HG02763 (cell line): ENCODE measurements around the gene ETNK2.

Experiments used
- ATAC-seq: cut with Tn5 transposase; IDR thresholded peaks from one replicate; pipeline ENCODE4 v1.9.1; 2021; ENCODE audit warnings: mild to moderate bottlenecking, moderate library complexity; ENCODE audit not compliant: unreplicated experiment

ETNK2 gene

DNA sequence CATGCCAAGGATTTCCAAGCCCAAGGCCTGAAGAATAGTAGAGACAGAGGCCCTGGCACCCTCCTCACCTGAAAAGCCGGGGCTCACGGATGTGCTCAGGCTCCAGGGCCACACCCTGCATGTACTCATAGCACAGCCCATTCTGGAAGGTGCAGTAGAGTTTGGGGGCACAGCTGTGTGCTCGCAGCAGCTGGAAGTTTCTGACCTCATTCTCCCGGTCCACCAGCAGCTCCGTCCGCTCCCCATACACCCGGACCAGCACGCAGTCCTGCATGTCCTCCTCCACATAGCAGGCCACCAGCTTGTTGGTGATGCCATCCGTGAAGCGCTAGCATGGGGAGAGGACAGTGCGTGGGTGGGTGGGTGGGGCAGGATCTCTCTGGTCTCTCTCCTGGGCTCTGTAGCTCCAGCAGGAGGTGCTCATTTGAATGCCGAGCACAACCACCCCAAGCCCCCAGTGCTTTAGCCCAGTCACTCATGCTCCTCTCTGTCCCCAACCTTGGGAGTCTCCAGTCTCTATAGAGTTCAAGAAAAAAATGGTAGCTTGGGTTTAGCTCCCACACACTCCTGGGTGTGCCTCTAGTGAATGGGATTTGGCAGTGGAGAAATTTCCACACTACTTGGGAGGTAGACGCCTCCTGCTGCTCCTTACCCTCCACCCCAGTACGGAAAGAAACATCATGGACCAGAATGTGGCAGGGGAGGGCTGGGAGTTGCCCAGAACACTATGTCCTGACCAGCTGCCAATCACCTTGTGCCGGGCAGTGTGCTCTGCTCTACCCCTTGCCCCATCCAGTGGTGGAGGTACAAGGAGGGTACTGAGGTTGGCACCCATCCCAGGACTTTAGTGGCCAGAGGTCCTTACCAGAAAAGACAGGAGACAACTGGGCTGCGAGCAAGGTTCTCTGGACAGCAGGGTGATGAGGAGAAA lies 1.9 kb downstream of the ETNK2 start:
- ATAC-seq: no peak

DNA sequence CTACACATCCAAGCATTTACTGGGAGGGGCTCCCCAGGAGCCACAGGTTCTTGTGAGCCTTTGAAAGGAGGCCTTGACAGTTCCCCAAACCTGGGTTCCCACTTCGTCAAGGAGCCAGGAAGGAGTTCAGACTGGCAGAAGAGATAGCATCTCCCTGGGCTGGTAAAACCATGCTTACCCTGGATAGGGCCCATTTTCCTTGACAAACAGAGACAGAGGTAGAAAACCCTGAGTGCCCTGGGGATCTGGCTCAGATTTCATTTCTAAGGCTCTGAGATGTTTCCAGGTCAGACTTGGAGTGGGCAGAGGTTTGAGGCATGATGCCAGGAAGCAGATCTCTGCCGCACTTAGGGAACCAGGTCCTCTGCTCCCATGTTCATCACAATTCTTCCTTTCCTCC lies 2.7 kb downstream of the ETNK2 start:
- no peak for ATAC-seq

DNA sequence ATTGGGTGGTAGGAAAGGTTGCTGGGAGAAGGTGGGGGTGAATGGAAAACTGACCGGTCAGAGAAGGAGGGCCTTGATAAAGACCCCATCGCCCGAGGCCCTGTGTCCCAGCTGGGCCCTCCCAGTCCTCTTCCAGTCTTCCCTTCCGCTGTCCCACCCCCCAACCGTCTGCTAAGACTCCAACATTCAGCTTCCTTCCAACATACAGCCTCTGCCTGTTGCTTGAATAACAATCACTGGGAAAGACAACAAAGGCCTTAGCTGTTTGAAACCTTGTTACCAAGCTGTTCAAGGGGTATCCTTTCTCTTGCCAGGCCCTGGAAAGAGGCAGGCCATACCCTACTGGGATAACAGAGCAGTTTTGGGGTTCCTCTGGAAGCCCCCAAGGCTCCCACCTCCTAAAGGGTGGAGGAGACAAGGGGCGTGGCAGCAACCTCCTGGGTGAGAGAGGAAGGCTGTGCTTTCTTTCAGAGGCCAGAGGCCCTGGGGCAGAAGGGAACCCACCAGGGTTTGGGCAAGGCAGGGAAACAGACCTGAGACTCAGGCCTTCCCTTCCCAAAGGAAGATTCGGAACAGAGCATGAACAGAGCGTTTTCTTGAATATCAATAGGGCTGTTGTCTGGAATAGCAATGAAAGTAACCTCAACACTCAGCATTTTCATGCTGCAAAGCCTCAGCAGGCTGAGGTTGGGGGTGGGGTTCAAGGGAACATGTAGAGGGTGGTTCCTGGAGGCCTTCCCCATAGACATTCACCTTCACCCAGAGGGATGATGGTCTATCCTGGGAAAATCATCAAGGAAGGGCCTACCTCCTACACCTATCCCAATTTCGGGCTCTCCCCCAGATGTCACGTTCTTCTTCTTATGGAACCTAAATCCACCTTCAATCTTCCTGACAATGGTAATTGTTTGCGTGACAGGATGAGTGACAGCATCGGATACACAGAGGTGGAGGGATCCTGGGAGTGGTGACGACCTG lies 4.1 kb downstream of the ETNK2 start:
- ATAC-seq: no peak

DNA sequence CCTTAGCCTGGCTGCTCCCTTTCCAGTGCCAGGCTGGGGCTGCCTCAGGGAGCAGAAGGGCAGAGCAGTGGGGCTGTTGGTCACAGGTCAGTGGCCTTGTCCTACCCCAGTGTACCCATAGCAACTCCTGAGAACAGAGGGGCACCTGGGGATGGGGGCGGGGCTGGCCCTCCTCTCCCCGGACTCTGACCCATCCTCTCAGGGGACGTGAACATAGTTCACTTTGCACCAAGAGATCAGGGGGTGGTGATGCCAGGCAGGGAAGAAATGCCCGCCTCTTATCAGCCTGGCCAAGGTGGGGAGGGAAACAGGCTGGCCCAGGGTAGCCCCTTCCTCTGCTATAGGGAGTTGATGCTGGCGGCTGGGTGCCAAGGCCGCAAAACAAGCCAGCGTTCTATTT lies 4.9 kb downstream of the ETNK2 start:
- no peak for ATAC-seq

DNA sequence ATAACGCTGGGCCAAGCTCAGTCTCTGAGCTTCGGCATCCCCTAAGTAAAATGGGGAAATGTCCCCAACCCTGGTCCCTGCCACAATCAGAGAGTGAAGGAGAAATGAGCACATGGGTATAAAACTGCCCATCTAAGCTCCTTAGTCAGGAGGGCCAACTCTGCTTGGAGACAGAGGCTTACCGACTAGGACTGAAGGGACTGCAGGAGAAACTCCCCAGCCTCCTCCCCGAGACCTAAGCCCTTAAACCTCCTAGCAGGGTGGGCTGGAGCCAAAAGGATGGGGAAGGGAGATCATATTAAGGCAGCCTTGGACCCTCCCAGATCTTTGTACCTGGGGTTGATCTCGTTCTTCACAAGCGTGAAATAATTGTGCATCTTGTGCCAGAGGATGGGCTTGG lies 5.5 kb downstream of the ETNK2 start:
- ATAC-seq: no peak

DNA sequence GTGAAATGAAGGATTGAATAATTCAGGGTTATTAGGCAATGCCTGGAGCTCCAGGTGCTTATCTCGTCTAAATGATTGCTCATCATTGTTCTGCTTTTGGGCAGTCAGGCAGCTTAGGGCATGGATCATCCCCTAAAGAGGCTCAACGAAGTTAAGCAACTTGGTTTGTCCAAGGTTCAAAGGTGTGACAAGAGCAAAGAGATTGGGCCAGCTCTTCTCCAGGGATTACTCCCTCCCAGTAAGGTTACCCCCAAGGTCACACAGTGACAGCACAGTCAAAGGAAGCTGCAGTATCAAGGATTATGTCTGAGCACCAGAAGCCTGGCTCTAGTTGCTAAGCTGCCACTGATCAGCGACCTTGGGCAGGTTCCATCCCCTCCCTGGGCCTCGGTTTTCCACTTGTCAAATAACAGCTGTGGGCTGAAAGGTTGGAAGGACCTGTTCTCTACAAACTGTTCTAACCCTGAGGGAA lies 6.8 kb downstream of the ETNK2 start:
- no peak for ATAC-seq

DNA sequence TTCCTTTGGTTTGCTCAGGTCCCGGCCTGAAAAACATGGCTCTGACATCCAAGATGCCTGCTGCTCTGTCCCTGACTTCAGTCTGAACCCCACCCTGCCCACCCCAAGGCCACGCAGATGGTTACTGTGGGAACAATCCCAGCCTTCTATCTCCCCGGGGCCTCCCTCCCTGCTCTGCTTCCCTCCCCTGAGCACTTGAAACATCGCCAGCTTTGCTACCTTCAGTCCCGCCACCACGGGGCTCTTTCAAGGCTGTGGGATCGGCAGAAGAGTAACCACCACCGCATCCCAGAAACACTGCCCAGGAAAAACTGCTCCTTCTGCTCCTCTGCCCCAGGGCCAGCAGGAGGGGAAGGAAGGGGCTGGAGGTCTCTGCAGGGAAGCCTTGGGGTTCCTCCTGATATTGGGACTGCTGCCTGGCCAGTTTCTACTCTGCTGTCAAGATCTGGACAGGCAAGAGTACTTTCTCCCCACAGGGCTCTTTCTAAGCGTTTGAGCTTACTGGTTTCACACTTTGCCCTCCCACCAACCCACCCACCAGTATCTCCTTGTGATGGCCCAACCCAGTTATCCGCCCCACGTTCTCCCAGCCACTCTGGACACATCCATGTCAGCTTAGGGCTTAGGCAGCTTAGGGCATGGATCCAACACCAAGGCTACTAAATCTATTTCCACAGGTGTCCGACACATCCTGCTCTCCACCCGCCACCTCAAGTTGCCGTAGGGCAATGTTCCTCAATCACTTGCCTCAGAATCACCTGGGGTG lies 8.4 kb downstream of the ETNK2 start:
- ATAC-seq: no peak

DNA sequence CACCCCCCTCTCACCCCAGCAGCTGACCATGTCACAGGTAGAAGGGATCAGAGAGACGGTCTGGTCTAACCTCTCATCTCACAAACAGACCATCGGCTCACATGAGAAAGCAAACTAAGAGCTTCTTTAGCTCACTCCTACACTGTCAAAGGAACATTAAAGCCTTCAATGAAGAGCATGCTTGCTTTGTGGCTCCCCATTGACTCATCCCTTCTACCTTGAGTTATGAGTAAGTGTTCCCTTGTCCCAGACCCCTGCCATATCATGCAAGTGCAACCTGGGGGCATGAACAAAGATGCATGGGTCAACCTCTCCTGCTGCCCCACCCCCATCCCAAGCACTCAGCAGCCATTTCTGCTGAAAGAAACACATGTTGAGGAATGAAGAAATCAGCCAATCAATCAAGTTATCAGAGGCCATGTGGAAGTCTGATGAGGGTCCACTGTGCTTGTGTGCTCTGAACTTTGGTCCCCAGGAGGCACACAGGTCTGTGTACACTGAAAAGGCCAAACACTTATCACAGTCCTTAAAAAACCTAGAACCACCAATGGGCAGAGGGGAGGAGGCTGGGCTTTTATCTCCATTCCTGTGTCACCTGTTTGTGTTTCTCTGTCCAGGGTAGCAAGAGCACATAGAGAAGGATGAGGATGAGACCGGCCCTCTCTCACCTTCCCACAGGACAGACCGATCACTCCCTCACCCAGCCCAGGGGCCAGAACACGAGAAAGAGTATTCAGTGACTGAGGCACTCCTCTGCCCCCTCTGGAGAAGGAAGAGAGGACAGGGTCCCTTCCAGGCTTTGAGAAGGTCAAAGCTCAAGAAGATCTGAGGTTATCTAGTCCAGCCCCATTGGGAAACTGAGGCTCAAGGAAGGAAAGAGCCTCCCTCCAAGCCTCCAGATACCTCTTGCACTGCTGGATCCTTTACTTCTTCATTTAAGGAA lies 9.5 kb downstream of the ETNK2 start:
- ATAC-seq: no peak

DNA sequence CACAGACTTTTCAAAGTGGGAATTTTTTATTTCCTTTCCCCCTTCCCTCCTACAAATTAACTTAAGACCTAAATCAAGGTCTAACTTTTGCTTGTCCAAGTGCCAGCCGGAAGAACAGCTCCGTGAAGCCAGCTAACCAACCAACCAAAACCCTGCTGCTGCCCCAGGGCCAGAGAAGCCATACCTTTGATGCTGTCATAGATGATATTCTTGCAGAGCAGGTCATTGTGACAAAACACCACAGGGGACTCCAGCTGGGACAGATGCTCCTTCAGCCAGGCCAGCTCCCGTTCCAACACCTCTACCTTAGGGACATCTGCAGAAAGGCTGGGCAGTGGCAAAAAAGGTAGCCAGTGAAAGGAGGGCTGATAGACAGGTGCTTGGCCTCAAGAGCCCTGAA lies 10.7 kb downstream of the ETNK2 start:
- ATAC-seq: no peak

DNA sequence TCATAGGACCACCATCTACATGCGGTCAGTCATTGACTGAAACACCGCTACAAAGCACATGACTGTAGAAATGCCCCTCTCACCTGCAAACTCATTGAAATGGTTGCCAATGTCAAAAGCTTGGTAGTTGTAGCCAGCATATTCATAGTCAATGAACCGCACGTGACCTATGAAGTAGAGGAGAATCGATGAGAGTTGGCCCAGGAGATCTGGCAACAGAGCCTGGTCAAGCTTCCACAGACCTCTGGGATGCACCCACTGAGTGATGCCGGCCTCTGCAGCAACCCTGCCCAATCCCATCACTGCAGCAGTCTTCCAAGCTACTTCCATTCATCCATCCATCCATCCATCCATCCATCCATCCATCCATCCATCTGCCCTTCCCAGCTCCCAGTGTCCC lies 11.9 kb downstream of the ETNK2 start:
- no peak for ATAC-seq

DNA sequence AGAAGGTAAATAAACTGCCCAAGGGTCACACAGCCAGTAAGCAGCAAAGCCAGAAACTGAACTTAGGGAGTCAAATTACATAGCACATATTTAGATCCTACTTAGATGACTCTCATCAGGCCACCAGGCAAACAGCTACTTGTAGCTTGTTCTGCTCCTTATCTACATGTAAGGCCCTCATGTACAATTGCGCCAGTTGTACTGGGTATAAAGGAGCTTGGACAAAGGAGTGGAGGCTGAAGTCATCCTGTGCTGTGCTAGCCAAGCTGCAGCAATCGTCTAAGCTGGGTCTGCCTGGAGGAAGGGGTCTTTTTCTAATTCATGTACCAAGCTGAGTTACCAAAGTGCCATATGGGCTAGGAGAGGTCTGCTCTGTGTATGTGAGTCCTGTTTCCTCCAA lies 12.8 kb downstream of the ETNK2 start:
- no peak for ATAC-seq

DNA sequence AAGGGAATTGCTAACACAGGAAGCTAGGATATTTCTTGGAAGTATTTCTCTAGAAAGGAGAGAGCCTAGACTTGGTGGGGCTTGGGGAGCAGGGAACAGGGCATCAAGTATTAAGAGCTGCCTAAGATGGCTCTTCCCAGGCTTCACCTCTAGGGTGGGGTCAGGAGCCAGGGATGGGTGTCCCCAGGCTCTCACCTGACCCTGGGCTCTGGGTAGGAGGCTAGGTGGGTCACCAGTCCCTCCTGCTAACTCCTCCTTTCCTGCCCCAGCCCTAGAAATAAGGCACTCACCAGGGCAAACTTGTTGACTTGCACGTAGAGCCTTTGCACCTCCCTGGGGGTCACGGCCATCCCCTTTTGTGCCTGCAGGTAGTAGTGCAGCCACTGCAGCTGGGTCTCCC lies 15.0 kb downstream of the ETNK2 start:
- no peak for ATAC-seq

DNA sequence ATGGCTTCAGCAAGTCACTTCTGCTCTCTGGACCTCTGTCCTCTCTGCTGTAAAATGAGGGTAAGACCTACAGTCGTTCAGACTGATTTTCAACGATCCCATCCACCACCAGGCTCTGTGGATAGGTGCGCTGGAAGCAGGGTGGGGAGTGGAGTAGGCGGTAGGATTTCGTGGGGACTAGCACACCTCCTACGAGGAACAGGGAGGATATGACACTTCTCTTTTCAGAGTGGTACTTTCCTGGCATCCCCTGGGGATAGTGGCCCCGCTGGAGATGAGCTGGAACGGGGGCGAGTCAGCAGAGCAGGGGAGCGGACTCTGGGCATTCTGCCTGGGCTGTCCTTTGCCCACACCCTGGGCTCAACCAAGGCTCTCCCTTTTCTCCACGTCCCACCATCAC lies 17.7 kb downstream of the ETNK2 start:
- ATAC-seq: no peak

DNA sequence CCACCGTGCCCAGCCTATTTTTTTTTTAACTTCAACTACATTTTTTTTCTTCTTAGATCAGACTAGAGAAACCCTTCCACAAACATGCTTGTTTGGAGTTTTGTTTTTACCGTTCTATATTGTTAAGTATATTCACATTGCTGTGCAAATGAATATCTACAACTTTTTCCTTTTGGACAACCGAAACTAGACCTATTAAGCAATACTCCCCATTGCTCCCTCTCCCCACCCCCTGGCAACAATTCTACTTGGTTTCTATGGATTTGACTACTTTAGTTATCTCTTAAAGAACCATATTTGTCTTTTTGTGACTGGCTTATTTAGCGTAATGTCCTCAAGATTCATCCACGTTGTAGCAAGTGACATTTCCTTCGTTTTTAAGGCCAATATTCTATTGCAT lies 19.1 kb downstream of the ETNK2 start:
- ATAC-seq: no peak

DNA sequence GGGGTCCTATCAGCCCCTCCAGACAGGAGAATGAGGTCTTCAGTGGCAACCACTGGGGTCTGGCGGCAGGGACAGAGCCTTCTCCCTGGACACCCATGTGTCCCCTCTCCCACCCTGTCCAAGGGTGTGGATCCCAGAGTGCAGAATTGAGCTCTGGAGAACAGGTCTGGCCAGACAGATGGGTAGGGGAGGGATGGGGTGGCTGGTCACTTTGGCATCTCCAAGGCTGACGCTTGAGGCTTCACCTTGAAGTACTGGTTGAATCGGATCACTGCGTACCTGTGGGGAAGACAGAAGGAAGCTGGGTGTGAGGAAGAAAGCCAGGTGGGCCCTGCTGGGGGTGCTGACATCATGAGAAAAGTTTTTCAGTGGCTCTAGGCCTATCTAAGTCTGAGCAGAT lies 19.9 kb downstream of the ETNK2 start:
- no peak for ATAC-seq

DNA sequence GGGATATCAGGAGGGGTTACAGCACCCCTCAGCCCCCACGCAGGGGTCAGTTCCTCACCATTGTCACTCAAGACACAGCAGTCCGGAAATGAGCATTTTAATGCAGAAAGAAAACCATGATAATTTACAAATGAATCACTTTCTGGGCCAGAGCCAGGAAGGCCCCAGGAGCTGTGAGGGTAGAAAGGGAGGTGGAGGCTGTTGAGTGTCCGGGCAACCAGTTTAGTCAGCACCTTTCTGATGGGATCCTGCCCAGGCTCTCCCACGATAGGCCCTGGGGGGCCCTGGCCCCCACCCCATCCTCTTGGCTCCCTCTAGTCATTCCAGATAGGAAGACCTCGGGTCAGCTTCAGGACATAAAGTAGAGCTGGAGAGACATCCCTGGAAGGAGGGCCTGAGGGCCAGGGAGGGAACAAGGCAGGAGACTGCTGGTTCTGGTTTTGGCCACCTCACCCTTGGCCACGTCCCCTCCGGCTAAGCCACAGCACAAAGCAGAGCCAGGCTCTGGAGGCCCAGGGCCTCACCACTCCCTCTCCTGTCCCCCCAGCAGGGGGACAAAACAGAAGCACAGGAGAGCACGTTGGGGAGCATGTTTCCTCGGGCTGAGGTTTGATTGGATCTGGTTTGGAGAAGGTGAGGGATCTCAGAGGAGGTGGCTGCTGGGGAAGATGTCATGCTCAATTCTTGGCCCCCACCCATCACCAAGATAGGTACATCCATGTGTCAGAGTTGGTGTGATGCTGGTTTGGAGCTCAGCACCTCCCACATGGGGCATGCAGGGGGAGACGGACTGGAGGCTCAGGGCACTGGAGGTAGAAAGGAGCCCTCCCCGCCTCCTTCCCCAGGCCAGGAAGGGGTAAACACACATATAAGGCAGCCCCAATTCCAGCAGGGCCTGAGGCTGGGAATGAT lies 20.6 kb downstream of the ETNK2 start:
- no peak for ATAC-seq

DNA sequence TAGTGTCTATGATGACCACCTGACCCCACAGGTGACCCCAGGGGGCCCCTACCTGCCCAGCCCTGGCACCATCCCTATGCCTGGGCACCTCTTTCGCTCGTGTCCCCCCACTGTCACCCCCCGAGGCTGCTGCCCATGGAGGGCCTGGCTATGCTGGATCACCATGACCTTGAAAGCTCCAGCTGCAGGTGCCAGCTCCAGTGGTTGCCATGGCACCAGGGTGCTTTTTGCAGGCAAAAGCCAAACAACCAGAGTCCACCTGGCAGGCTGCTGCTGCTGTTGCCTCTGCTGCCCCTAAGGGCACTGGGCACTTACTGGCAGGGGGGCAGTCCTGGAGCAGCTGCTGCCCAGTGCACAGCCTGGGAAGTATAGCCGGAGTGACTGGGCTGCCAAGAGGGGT lies 21.7 kb downstream of the ETNK2 start:
- ATAC-seq: no peak

DNA sequence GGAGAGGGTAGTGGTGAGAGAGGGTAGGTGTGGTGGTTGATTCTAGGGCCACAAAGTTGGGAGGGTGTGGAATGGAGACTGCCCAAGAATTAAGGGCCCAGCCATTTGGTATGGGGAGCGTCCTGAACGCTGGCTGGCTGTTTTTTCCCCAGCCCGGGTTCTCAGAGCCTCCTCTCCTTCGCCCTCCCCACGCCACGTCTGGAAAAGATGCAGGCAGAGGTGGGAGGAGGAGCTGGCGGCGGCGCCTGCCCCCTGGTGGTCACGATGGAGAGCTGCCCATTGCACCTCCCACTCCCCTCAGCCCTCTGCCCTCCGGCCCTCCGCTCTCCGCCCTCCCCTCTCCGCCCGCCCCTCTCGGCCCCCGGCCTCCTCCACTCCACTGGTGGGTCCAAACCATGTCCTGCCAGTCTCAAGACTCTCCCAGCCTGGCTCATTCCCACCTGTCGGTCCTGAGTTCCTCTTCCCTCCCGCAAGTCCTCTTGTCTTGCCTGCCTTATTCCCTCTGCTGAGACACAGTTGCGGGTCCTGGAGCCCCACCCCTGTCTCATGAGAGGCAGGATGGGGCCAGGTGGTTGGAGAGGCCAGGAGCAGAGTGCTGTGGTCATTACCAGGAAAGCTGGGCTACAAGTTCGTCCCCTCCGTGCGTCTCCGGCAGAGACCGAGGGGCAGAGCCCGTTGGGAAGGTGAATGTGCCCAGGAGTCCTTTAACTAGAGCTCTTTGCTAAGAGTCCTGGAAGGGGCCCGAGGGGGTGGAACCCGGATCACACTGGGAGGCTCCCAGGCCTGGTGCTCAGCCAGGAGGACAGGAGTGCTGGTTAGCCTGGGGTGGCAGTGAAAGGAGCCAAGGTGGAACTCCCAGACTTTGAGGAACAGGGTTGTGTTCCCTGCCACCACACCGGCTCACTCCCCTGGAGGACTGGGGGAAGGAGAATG lies 22.6 kb downstream of the ETNK2 start:
- ATAC-seq: no peak
